HG03469 (cell line): ENCODE data around the gene CELF2.
"Not testable (repeated sequence)": the region's sequence is repeated elsewhere in the genome, so short reads cannot be mapped to it uniquely, and the experiment has no call there.

Experiments
- ATAC-seq: cut with Tn5 transposase; IDR thresholded peaks from one replicate; pipeline ENCODE4 v1.9.1; 2021; ENCODE audit warnings: mild to moderate bottlenecking, moderate library complexity, moderate number of reproducible peaks; ENCODE audit not compliant: unreplicated experiment

CELF2 gene

DNA sequence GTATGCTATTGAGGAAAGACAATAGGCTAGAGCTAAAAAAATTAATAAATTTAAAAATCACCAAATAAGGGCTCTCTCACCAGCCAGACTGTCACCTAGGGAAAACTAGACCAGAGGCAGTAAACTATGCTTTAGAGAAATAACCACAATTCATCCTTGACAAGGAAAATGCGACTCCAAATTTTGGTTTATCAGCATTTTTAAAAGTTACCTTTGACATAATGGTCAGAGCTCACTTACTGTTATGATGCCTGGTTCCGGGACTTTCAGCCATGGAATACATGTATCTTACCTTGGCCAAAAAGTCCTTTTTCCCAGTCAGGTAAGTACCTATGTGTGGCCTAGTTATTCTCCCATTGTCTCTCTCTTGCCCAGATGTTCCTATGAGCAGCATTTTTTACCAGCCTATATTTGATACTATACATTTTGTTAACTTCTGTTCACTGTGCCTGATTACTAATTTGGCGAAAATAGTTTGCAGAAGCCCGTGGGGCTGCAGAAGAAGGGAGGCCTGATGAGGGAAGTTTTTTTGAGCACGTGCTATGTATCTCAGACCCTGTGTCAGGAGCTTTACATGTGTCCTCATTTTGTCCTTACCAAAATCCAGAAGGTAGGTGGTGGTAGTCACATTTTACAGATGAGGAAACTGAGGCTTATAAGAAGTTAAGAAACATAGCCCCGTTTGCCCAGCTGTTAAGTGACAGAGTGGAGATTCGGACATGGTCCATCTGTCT, 149.7 kb downstream of the CELF2 start:
- no peak for ATAC-seq

DNA sequence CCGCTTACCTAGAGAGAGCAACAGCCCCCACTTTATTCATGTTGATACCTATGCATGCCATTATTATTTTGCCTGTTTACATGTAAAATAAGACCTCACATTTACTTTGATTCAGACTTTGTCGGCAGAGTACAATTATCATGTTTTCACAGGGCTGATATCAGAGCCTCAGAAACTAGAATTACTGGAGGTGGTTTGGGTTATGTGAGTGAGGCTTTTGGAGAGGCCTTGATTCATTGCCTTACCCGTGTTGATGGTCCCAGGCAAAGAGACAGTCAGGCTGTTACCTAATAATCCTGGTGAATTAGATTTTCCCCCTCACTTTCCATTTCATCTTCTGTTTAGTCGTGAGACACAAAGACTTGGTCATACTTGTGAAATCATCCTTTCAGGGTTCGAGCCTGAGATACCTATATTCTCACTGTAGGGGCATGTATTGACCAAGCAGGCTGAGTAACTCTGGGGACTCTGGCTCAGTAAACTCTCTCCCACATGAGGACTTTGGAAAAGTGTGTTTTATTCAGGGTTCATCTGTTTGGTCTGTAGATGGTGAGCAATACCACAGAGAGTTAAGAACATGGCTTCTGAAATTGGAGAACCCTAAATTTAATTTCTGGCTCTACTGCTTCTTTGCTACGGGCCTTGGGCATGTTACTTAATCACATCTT, 150.9 kb downstream of the CELF2 start:
- no peak for ATAC-seq

DNA sequence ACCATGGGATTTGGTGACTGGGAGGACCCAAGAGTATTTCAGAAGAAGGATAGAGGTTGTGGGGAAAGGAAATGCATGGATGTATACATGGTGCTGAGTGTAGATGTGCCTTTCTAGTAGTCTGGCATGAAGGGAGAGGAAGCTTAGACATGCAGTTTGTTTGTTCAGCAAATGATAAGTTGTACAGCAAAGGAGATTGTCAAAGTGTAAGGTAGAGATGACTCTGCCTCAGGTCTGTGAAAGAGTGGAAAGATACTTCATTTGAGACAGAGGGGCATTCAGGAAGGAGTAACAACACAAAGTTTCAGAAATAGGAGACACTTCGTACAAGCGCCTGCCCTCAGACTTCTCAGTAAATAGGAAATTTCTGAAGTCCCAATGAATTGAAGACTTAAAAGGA, 152.3 kb downstream of the CELF2 start:
- ATAC-seq = no peak

DNA sequence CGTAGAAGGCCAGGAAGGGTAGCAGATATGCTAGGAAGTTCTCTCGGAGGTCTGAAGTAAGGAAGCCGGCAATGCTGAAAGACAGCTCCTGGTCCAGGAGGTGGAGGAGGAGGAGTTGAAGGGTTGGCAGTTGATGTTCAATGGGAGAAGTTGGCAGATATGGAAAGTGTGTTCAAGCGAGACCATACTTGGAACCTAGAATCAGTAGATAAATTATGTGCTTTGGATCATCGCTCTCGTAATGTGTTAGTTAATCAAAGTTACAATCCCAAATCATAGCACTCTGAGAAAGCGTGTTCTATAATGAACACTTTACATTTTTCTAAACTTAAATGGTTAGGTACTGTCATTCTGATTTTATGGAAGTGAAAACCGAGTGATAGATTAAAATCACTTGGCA, 152.9 kb downstream of the CELF2 start:
- no peak for ATAC-seq

DNA sequence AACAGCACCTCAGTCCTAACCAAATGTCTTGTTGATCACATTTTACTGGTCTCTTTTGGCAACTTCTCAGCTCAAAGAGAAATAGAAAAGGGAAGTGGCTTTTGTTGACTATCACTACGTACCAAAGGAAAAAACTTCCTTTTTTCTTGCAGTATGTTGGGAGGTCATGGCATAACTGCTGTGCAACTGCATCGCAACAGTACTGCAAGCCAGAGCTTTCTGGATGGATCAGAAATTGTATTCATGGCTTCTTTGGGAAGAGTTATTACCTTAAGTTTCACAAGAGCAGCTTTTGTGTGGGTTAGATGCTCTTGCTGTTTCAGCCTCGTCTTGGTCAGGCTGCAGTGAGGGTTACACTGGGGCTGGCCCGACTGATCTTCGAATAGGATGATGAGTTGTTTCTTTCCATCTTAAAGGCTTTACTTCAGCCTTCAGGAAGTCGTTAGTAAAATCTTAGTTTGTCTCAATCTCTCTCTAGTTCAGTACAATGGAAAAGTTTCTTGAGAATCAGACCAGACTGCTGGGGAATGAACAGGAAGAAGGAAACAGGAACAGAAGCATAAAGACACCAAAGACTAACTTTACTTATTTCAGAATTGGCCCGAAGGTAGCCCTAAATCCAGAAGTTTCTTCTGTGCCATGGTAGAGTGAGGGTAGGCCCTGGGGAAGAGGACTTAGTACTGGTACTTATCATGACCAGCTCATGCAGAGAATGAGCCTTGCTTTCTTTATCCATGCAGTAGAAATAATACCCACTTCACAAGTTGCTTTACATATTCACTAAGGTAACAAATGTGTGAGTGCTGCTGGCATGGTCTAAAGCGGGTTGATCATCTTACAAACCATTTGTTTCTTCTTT, 153.6 kb downstream of the CELF2 start:
- ATAC-seq = peak; percentile 23

DNA sequence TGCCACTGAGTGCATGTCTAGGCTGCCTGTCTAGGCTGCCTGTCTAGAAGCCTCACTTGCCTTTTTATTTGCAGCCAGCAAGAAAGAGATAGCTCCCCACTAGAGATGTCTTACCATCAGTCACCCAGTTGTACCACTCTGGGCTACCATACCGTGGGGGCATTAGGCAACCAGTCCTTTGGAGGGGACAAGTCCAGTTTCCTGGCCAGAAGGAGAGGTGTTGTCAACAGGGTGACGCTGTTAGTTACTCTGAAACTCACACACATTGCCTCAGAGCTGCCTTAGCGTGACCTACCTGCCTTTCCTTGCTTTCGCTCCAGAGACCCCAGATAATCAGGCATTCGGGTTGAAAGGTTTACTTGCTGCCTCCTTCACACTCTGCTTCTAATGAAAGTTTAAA, 155.4 kb downstream of the CELF2 start:
- ATAC-seq = no peak

DNA sequence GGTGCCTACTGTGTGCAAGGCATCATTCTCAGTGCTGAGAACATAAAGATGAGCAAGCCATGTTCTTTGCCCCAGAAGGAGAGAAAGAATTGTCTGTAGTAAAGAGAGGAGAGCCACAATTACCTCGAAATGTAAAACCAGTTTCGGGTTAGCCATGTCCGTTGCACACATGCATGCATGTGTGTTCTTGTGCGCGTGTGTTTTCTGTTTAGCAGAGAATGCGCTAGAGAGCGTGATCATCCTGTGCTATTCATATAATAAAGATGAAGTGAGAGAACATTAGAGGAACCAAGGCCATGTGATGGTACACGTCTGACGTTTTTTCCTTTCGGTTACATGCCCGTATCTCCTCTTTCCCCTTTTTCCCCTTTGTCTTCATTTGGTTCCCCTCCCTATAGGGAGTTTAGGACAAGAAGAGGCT, 158.2 kb downstream of the CELF2 start:
- peak; percentile 26 for ATAC-seq

DNA sequence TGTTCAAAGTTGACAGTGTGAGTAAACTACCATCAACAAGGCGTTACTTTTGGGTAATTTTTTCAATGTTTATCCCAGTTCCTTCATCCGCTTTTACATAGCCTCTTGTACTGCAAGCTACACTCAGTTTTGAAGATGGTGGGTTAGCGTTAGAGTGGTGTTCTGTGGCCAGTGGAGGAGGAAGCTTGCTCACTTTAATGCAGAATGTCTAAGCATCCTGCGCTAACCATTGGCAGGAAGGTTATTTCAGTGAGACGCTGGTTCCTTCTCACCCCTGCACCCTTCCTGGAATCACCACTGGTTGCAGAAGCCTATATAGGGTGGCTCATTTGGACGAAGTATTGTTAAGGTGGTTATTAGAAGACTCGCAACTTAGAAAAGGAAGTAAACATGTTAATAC, 159.1 kb downstream of the CELF2 start:
- no peak for ATAC-seq

DNA sequence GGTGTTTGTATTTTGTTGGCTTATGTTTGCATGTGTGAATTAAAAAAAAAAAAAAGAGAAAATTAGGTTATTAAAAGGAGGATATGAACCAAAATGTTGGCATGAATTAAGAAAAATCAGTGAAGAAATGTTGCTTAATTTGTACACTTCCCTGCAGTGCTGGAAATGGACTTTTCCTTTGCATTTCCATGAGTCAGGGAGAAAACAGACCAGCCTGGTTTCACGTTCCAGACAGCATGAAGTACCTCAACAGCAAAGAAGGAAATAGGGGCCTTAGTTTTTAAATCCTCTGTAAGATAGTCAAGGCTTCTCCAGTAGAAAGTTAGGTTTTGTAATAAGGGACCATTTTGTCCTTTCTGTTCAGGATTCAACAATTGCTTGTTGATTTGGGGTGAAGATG, 159.7 kb downstream of the CELF2 start:
- no peak for ATAC-seq

DNA sequence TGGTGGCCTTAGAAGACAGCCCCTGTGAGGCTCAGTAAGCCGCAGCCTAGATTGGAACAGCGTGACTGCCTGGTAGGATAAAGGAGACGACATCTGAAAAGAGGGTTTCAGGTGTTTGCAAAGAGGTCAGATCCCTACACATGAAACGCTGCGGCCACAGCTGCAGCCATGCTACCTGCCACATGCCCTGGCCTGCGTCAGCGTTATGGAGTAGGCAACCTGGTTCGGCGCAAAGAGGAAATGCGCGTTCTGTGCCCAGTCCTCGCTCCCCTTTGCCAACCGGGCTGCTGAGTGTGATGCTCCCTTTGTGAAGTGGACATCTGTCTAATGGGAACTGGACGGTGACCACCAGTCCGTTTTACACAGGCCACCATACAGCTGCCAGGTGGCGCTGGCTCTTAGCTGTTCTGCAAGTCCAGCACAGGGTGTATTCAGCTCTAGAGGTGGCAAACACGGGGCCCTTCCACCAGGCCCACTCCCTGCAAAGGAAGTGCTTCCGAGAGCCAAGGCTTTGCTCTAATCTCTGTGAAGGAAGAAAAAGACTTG, 160.3 kb downstream of the CELF2 start:
- no peak for ATAC-seq

DNA sequence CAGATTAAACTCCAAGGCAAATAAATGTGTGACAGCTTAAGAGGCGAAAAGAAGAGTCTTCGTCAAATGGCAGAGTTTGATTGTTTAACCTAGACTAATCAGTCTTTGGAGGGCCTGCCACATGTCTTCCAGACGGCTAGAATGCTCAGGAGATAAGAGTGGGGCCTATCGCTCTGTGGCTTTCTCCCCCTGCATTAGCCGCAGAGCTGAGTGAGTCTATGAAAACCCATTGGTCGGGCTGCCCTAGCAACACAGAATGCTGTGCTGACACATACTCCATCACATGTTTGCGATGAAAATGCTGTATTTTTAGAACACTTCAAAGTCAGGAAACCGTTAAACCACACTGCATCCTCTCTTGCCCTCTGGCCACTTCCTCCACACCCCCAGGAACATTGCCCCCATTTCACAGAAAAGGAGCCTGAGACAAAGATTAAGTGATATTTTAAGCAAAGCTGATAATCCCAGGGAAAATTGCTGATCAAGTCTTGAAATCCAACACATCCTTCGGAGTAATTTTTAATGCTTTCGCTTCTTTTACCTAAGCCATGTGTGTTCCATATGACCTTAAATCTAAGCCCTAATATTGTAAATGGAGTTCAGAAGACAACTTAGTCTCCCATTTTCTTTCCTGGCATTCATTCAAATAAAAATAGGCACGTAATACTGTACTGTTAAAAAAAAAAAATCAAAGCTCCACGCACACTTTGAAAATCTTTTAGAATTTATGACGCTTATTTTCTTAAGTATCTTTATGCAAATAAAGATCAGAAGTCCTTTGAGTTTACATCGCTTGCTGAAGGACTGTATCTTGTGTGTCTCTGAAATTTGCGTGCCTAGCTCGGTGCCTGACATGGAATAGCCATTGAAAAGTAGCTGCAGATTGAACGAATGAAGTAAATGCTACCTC, 161.2 kb downstream of the CELF2 start:
- ATAC-seq = peak; percentile 84

DNA sequence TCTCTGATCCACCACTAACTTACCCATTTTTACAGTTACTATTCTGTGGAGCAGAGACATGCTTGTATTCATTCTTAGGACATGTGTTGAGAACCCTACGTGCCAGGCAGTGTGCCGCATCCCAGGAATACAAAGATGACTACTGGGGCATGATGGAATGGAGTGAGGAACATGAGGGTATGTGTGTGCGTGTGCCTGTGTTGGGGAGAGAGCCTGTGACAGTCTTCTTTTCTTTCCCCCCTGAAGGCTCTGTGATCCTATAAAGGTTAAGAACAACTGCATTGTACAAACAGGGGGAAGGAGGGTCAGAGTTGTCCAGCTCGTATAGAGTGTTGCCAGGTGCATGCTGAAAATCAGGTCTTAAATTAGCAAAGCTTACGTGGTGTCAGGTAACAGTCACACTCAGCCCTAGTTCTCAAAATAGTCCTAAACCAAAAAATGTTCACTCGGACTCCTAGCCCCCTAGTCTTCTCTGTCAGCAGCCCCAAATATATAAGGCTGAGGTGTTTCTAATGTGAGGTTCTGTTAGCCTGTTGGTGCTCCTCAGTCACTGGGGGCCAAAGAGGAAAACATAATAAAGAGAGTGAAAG, 161.9 kb downstream of the CELF2 start:
- ATAC-seq = no peak

DNA sequence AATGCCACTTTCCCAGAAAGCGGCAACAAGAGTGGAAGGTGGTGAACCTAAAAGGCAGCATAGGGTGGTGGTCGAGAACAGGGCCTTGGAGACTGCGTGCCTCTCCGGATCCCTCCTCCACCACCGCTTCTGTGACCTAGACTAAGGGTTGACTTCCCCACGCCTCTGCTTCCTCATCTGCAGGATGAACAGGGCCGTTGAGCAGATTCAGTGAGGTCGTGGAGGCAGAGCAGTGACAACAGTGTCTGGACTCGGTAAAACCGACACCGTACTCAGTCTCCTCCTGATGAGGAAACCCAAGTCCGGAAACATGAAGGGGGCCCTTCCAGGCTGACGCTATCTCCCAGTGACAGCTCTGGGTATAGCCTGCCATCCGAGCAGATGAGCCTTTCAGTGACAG, 162.6 kb downstream of the CELF2 start:
- ATAC-seq = no peak

DNA sequence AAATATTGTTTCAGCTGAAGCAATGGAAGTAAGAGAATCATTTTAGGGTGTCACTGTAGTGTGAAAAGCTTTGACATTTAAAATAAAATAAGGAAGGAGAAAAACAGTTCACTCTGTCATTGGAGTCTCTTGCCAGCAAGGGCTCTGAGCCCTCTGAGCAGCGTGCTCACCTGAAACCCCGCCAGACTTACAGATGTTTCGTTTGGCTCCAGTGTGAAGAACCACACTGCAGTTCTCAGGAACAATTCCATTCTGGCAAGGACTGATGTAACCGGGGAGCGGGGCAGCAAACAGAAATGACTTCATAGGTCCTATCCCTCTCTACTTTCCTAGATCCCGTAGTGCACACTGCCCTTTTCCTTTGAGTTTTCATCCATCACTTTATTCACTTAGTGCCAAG, 164.3 kb downstream of the CELF2 start:
- no peak for ATAC-seq

DNA sequence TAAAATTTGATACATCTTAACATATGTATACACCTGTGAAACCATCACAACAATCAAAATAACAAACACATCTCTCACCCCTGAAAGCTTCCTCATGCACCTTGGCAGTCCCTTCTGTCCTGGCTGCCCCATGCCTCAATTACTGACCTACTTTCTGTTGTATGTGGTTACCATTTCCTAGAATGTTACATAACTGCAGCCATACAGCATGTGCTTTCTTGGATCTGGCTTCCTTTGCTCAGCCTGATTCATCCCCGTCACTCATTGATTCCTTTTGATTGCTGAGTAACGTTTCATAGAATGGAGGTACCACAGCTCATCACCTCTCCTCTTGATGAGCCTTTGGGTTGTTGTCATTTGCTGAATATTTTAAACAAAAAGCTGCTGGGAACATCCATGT, 165.3 kb downstream of the CELF2 start:
- no peak for ATAC-seq

DNA sequence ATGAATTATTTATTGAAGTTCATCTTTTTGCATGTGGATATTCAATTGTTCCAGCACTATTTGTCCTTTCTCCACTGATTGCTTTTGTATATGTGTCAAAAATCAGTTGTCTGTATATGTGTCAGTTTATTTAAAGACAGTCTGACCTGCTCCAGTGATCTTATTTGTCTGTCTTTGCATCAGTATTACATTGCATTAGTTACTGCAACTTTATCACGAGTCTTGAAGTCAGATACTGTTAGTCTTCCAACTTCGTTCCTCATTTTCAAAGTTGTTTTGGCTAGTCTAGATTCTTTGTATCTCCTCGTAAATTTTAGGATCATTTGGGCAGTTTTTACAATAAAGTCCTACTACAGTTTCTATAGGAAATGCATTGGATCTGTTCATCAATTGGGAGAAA, 166.4 kb downstream of the CELF2 start:
- ATAC-seq = no peak

DNA sequence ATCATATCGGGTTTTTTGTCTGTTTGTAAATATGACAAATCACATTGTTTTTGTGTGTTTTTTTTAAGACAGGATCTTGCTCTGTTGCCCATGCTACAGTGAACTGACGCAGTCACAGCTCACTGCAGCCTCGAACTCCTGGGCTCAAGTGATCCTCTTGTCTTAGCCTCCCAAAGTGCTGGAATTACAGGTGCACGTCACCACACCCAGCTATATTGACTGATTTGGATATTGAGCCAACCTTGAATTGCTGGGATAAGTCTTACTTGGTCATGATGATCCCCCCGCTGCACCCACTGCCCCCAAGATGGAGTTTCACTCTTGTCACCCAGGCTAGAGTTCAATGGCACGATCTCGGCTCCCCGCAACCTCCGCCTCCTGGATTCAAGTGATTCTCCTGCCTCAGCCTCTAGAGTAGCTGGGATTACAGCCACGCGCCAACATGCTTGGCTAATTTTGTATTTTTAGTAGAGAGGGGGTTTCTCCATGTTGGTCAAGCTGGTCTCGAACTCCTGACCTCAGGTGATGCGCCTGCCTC, 167.5 kb downstream of the CELF2 start:
- ATAC-seq = not testable (repeated sequence)

DNA sequence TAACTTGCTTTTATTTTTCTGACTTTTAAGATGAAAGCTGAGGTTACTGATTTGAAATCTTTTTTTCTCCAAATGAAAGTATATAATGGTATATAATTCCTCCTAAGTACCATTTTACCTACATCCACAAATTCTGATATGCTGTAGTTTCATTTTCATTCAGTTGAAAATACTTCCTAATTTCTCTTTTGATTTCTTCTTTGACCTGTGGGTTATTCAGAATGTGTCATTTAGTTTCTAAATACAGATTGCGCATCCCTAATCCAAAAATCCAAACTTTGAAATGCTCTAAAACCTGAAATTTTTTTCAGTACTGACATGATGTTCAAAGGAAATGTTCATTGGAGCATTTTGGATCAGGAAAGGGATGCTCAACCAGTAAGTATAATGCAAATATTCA, 168.7 kb downstream of the CELF2 start:
- no peak for ATAC-seq

DNA sequence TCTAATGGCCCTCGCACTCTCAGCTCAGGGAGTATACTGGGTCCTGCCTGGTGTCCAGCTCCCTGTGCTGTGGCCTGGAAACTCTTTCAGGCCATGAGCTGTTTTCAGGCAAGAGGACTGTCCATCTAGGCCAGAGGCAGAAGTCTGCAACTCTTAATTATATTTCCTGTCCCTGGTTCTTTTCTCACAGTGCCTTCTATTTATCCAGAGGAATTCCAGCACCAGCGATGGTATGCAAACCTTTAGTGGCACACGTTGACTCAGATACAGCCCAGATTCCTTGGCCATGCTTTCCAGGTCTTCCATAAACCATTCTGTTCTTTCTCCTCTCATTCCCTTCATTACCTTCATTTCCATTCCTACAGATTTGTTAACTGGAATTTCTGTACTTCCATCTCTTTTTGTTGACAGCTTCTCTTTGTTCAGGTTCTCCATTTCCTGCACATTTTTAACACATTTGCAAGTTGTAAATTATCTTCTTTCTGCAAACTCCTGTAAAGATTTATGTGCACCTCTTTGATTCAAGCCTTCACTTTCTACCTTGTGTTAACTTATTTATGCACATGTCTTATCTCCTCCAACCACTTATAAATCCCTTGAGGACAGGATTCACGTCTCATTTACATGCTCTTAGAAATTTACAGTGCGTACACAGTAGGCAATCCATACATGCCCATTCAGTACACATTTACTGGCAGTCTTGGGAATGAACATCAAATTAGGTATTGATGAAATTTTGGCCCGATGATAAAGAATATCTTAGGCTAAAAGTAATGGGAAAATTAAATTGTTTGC, 172.1 kb downstream of the CELF2 start:
- ATAC-seq = no peak
